Endodermal cell (in vitro differentiated cells): ENCODE measurements around the gene PSAP. TPM values are rescaled to one million over a fixed set of nuclear protein-coding genes. Genes with fewer than 3 reads are reported as not detected.

Experiments
- DNase-seq: peaks from one replicate; pipeline ENCODE4 v3.0.0-alpha.2; 2017
- H3K27ac ChIP-seq: 2 replicates; pipeline ENCODE4 v1.5.1; 2013; ENCODE audit warnings: mild to moderate bottlenecking, low read depth, low read length, moderate library complexity
- H3K27me3 ChIP-seq: 2 replicates; pipeline ENCODE4 v1.6.1; 2013; ENCODE audit warnings: mild to moderate bottlenecking, low read length, moderate library complexity; ENCODE audit not compliant: insufficient read depth, control insufficient read depth, poor library complexity, severe bottlenecking
- H3K36me3 ChIP-seq: 2 replicates; pipeline ENCODE4 v1.7.0; 2013; ENCODE audit warnings: mild to moderate bottlenecking, low read length, moderate library complexity; ENCODE audit not compliant: control insufficient read depth, insufficient read depth
- H3K4me1 ChIP-seq: one replicate; pipeline ENCODE4 v1.7.0; 2013; ENCODE audit warnings: low read length; ENCODE audit not compliant: control insufficient read depth, insufficient read depth
- H3K4me3 ChIP-seq: 2 replicates; pipeline ENCODE4 v1.5.1; 2013; ENCODE audit warnings: mild to moderate bottlenecking, low read length, moderate library complexity
- H3K9ac ChIP-seq: 2 replicates; pipeline ENCODE4 v1.6.1; 2013; ENCODE audit warnings: mild to moderate bottlenecking, low read length, moderate library complexity; ENCODE audit not compliant: poor library complexity, severe bottlenecking; ENCODE audit errors: extremely low read depth
- H3K9me3 ChIP-seq: 2 replicates; pipeline ENCODE4 v1.6.1; 2013; ENCODE audit warnings: mild to moderate bottlenecking, low read length, moderate library complexity; ENCODE audit not compliant: control insufficient read depth
- H3K27ac Mint-ChIP-seq: 2 replicates; pipeline ENCODE4 v1.8.0; 2020; ENCODE audit warnings: mixed read lengths
- H3K27me3 Mint-ChIP-seq: 2 replicates; pipeline ENCODE4 v1.8.0; 2021; ENCODE audit warnings: mild to moderate bottlenecking, mixed read lengths; ENCODE audit not compliant: insufficient read depth
- H3K36me3 Mint-ChIP-seq: 2 replicates; pipeline ENCODE4 v1.8.0; 2020; ENCODE audit warnings: low read depth, mixed read lengths
- H3K4me1 Mint-ChIP-seq: 2 replicates; pipeline ENCODE4 v1.8.0; 2020; ENCODE audit warnings: mixed read lengths
- H3K4me3 Mint-ChIP-seq: 2 replicates; pipeline ENCODE4 v1.8.0; 2020; ENCODE audit warnings: mild to moderate bottlenecking, moderate library complexity, mixed read lengths
- H3K9me3 Mint-ChIP-seq: 2 replicates; pipeline ENCODE4 v1.8.0; 2020; ENCODE audit warnings: mild to moderate bottlenecking, mixed read lengths
- CTCF ChIP-seq: fragments of 200-600 bp; sonication (generic); conservative IDR thresholded peaks from 2 replicates; pipeline ENCODE4 v1.5.0; 2021; ENCODE audit warnings: antibody characterized with exemption, mild to moderate bottlenecking
- WGBS, 2 experiments: methylation state at CpG; one replicate each; pipeline versions ENCODE4 v1.1.5 to v1.1.7; 2013; ENCODE audit warnings: missing lambda C conversion rate in 2 of 2, mixed read lengths in 1 of 2; ENCODE audit not compliant: insufficient coverage in 1 of 2, insufficient read length in 1 of 2; 5-methylcytosine and 5-hydroxymethylcytosine counted together
- total RNA-seq, 2 donors: library from RNA; stranded (reverse); fragmentation: NEBNext Ultra II Directional in 1 of 2; extraction: Animal tissue kit (Norgen Biotek cat#: 25700) in 1 of 2; gene quantifications; 2 replicates in 1 of 2; 3 replicates in 1 of 2; pipeline ENCODE4 v1.2.1, GENCODE V29; 2021

The PSAP gene
- total RNA-seq, 2 donors from 2014 or later = 456 to 549 TPM

GRCh38 chr10:71812016-71812912, 38.8 kb downstream of the PSAP start:
- Histone ChIP-seq H3K9ac (no peak overlapping the region), H3K4me3 (no peak overlapping the region), H3K27me3 (no peaks in the 10 kb centered on the region), H3K27ac (no peak overlapping the region), H3K9me3 (no peaks in the 10 kb centered on the region), H3K36me3 (peaks cover 29% of the 10 kb centered on the region), H3K4me1 (no peaks in the 10 kb centered on the region)
- peak; percentile 86 for TF ChIP-seq CTCF
- H3K4me3 Mint-ChIP-seq = no peak overlapping the region
- H3K27me3 Mint-ChIP-seq = no peaks in the 10 kb centered on the region
- DNase-seq = peak; percentile 88
- H3K27ac Mint-ChIP-seq = no peak overlapping the region
- H3K9me3 Mint-ChIP-seq = no peaks in the 10 kb centered on the region
- WGBS, 2 experiments = 78 to 82% methylated on average over 16 to 21 of the region's 22 CpGs
- H3K36me3 Mint-ChIP-seq = peaks cover 31% of the 10 kb centered on the region
- no peaks in the 10 kb centered on the region for H3K4me1 Mint-ChIP-seq

GRCh38 chr10:71811351-71811750, 39.7 kb downstream of the PSAP start:
- DNase-seq = no peak
- Histone ChIP-seq H3K27me3 (no peaks in the 10 kb centered on the region), H3K36me3 (peaks cover 20% of the 10 kb centered on the region), H3K9me3 (no peaks in the 10 kb centered on the region), H3K4me1 (no peaks in the 10 kb centered on the region), H3K4me3 (no peak overlapping the region), H3K27ac (peak overlapping the region; percentile 11), H3K9ac (no peak overlapping the region)
- H3K9me3 Mint-ChIP-seq = no peaks in the 10 kb centered on the region
- H3K27ac Mint-ChIP-seq = no peak overlapping the region
- H3K27me3 Mint-ChIP-seq = peaks cover 2% of the 10 kb centered on the region
- peaks cover 22% of the 10 kb centered on the region for H3K36me3 Mint-ChIP-seq
- H3K4me1 Mint-ChIP-seq = no peaks in the 10 kb centered on the region
- no peak overlapping the region for H3K4me3 Mint-ChIP-seq
- 91 to 99% methylated on average over 16 to 19 of the region's 19 CpGs for WGBS, 2 experiments
- no peak for TF ChIP-seq CTCF

- DNase-seq = no peak
- H3K9ac ChIP-seq = no peak overlapping the region
- TF ChIP-seq CTCF = no peak
- 91 to 100% methylated on average over 2 to 13 of the region's 13 CpGs for WGBS, 2 experiments
- no peaks in the 10 kb centered on the region for H3K9me3 ChIP-seq
- H3K4me3 Mint-ChIP-seq = no peak overlapping the region
- H3K4me1 Mint-ChIP-seq = no peaks in the 10 kb centered on the region
- no peaks in the 10 kb centered on the region for H3K9me3 Mint-ChIP-seq
- H3K27me3 Mint-ChIP-seq = peaks cover 12% of the 10 kb centered on the region
- peaks cover 13% of the 10 kb centered on the region for H3K36me3 Mint-ChIP-seq
- no peak overlapping the region for H3K27ac Mint-ChIP-seq
- no peak overlapping the region for H3K4me3 ChIP-seq
- H3K27ac ChIP-seq = no peak overlapping the region
- H3K36me3 ChIP-seq = peaks cover 9% of the 10 kb centered on the region
- H3K27me3 ChIP-seq = no peaks in the 10 kb centered on the region
- H3K4me1 ChIP-seq = no peaks in the 10 kb centered on the region
These were observed 40.9 kb downstream of the PSAP start for GRCh38 chr10:71810048-71810750.
